Mesodermal cell (in vitro differentiated cells): ENCODE measurements around the gene SCN9A.

ENCODE experiments used
- H3K27ac ChIP-seq: 2 replicates; pipeline ENCODE4 v1.7.0; 2013; ENCODE audit warnings: mild to moderate bottlenecking, low read depth, low read length, moderate library complexity; ENCODE audit not compliant: severe bottlenecking
- H3K36me3 ChIP-seq: 2 replicates; pipeline ENCODE4 v1.7.1; 2013; ENCODE audit warnings: mild to moderate bottlenecking, low read length, moderate library complexity; ENCODE audit not compliant: control insufficient read depth, insufficient read depth
- H3K4me1 ChIP-seq: one replicate; pipeline ENCODE4 v1.7.1; 2013; ENCODE audit warnings: mild to moderate bottlenecking, low read length; ENCODE audit not compliant: insufficient read depth, control insufficient read depth, poor library complexity, severe bottlenecking
- H3K4me3 ChIP-seq: 2 replicates; pipeline ENCODE4 v1.7.0; 2013; ENCODE audit warnings: low read length, control low read depth, mild to moderate bottlenecking; ENCODE audit not compliant: insufficient read depth, poor library complexity, severe bottlenecking; ENCODE audit errors: extremely low read depth
- H3K9me3 ChIP-seq: 2 replicates; pipeline ENCODE4 v1.7.1; 2013; ENCODE audit warnings: mild to moderate bottlenecking, low read length, moderate library complexity; ENCODE audit not compliant: control insufficient read depth
- WGBS, 2 experiments: methylation state at CpG; one replicate each; pipeline ENCODE4 v1.1.5; 2013; ENCODE audit warnings: missing lambda C conversion rate in 2 of 2; ENCODE audit not compliant: insufficient coverage in 2 of 2; 5-methylcytosine and 5-hydroxymethylcytosine counted together

SCN9A gene

GRCh38 chr2:166179201-166179600 lies 196.5 kb downstream of the SCN9A start:
- H3K4me1 ChIP-seq, result no peaks in the 10 kb centered on the region
- no peak overlapping the region for H3K27ac ChIP-seq
- no peaks in the 10 kb centered on the region for H3K36me3 ChIP-seq
- no CpG with 5 or more reads among the region's 3 CpGs for WGBS, 2 experiments
- no peaks in the 10 kb centered on the region for H3K9me3 ChIP-seq
- H3K4me3 ChIP-seq, result no peak overlapping the region

GRCh38 chr2:166173263-166173662 lies 202.5 kb downstream of the SCN9A start:
- Histone ChIP-seq H3K9me3 (no peaks in the 10 kb centered on the region), H3K4me1 (no peaks in the 10 kb centered on the region), H3K36me3 (no peaks in the 10 kb centered on the region), H3K4me3 (no peak overlapping the region), H3K27ac (no peak overlapping the region)
- 95 to 100% methylated on average over 1 to 2 of the region's 2 CpGs for WGBS, 2 experiments

GRCh38 chr2:166171216-166171615 lies 204.5 kb downstream of the SCN9A start:
- Histone ChIP-seq H3K4me1 (no peaks in the 10 kb centered on the region), H3K36me3 (no peaks in the 10 kb centered on the region), H3K27ac (no peak overlapping the region), H3K4me3 (no peak overlapping the region), H3K9me3 (no peaks in the 10 kb centered on the region)
- WGBS, 2 experiments, result 100% methylated on average over 1 of the region's 3 CpGs; no CpG with 5 or more reads in 1 of the 2 experiments

GRCh38 chr2:166170356-166170755 lies 205.4 kb downstream of the SCN9A start:
- Histone ChIP-seq H3K9me3 (no peaks in the 10 kb centered on the region), H3K4me3 (no peak overlapping the region), H3K4me1 (no peaks in the 10 kb centered on the region), H3K36me3 (no peaks in the 10 kb centered on the region), H3K27ac (no peak overlapping the region)
- 75 to 86% methylated on average over 1 of the region's 2 CpGs for WGBS, 2 experiments

DNA sequence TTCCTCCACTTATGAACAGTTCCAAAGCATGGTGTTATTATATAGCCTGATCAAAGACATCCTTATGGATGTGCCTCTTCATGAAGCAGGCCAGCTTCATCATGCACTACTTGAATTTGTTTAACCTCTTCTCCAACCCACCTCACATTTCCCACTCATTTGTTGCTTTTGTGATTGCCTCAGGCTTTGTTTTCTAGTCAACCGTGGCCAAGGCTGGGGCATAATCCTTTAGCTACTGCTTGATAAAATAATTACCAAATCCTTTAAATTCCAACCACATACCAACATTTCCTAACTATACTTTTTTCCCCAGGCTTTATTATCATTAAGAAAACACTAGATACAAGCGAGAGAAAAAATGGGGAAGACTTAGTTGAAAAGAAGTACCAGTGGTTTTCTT lies 208.3 kb downstream of the SCN9A start:
- Histone ChIP-seq H3K4me3 (no peak overlapping the region), H3K27ac (no peak overlapping the region), H3K4me1 (no peaks in the 10 kb centered on the region), H3K9me3 (no peaks in the 10 kb centered on the region), H3K36me3 (no peaks in the 10 kb centered on the region)
- 71 to 80% methylated on average over 1 of the region's 2 CpGs for WGBS, 2 experiments

DNA sequence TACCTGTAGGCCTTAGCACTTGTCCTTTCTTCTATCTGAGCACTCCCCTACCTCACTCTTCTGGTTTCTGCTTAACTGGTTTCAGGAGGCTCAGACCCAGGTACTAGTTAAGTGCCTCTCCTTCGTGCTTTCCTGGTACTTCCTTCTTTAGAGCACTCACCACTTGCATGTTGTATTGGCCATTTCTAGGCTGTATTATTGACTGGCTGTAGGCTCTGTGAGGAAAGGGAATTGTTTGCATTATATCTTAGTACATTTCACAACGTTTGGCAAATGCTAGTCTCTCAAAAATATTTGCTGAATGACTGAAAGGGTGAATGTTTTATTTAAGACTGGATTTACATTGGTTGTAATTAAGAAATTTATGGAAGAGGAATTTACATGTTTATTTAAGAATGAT lies 212.0 kb downstream of the SCN9A start:
- WGBS, 2 experiments, result 40% methylated on average over 1 of the region's 2 CpGs; no CpG with 5 or more reads in 1 of the 2 experiments
- Histone ChIP-seq H3K9me3 (no peaks in the 10 kb centered on the region), H3K4me3 (no peak overlapping the region), H3K4me1 (no peaks in the 10 kb centered on the region), H3K27ac (no peak overlapping the region), H3K36me3 (no peaks in the 10 kb centered on the region)

DNA sequence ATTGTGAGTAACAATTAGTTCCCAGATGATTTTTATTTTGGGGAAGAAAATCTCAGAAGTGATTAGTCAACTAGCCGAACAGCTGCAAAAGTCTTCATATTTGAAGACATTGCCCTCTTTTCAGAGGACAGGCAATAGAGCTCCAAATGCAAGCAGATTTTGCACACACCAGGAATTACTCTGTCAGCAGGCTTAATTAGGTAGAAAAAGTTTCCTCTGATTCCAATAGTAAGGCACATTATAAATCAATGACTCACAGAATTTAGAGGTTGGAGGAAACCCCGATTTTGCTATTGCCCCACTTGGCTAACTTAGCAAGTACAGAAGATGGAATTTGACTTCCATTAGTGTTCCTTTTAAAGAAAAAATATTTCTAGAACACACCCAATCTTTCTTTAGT lies 217.2 kb downstream of the SCN9A start:
- Histone ChIP-seq H3K4me3 (no peak overlapping the region), H3K9me3 (no peaks in the 10 kb centered on the region), H3K36me3 (no peaks in the 10 kb centered on the region), H3K27ac (no peak overlapping the region), H3K4me1 (no peaks in the 10 kb centered on the region)
- WGBS, 2 experiments, result 86% methylated on average over 1 of the region's 2 CpGs; no CpG with 5 or more reads in 1 of the 2 experiments

- Histone ChIP-seq H3K4me3 (no peak overlapping the region), H3K9me3 (no peaks in the 10 kb centered on the region), H3K36me3 (no peaks in the 10 kb centered on the region), H3K4me1 (no peaks in the 10 kb centered on the region), H3K27ac (no peak overlapping the region)
- 100% methylated on average over 1 of the region's 2 CpGs; no CpG with 5 or more reads in 1 of the 2 experiments for WGBS, 2 experiments
Observed at GRCh38 chr2:166157578-166157977, 218.2 kb downstream of the SCN9A start.

GRCh38 chr2:166156985-166157490 lies 218.7 kb downstream of the SCN9A start:
- Histone ChIP-seq H3K4me1 (no peaks in the 10 kb centered on the region), H3K9me3 (no peaks in the 10 kb centered on the region), H3K36me3 (no peaks in the 10 kb centered on the region), H3K4me3 (no peak overlapping the region), H3K27ac (no peak overlapping the region)
- no CpG with 5 or more reads among the region's 3 CpGs for WGBS, 2 experiments

GRCh38 chr2:166155589-166155988 lies 220.2 kb downstream of the SCN9A start:
- Histone ChIP-seq H3K4me3 (no peak overlapping the region), H3K4me1 (no peaks in the 10 kb centered on the region), H3K36me3 (no peaks in the 10 kb centered on the region), H3K27ac (no peak overlapping the region), H3K9me3 (no peaks in the 10 kb centered on the region)
- WGBS, 2 experiments, result 82 to 85% methylated on average over 2 of the region's 2 CpGs

DNA sequence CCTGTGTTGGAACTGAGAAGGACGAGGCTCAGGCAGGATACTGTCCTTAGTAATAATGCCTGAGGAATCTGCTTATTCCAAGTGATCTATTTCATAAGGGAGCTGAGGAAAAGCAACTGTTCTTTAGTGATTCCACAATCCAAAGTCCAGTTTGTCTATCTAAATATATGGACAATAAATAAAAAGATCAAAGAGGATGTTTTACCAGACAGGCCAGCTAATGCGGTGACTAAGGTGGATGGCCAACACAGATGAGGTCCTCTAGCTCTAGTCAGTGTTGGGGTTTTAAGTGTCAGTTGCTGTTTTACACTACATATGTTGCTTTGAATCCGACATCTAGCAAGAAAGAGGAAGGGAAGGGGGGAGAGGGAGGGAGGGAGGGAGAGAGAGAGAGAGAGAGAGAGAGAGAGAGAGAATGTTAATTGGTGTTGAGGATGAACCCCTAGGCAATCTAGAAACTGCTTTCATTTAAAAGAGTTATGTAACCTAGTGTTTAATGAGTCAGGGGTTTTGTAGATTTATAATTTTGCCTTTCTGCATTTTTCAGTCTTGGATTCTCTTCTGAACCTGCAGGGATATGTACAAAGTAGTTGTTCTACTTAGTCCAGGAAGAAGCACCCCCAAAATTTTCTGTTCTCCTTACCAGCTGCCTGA lies 220.9 kb downstream of the SCN9A start:
- Histone ChIP-seq H3K9me3 (no peaks in the 10 kb centered on the region), H3K4me3 (no peak overlapping the region), H3K36me3 (no peaks in the 10 kb centered on the region), H3K27ac (no peak overlapping the region), H3K4me1 (no peaks in the 10 kb centered on the region)
- 38 to 92% methylated on average over 2 of the region's 3 CpGs for WGBS, 2 experiments
